Large intestine (tissue), 3 donors: ENCODE results near the gene DNAJC16. TPM values are rescaled to one million over a fixed set of nuclear protein-coding genes. Genes with fewer than 3 reads are reported as not detected.
A peak's percentile ranks its signal among the peaks of the same experiment; 100 is the strongest.

Experiments used
- DNase-seq, 2 donors: peaks; one replicate each; pipeline versions ENCODE4 v3.0.0 to v3.0.0-alpha.2; 2013
- H3K27ac ChIP-seq: one replicate; pipeline ENCODE4 v1.5.1; 2013; ENCODE audit warnings: low read length
- H3K27me3 ChIP-seq: 2 replicates; pipeline ENCODE4 v1.6.1; 2013; ENCODE audit warnings: low read length; ENCODE audit not compliant: control insufficient read depth, insufficient read depth
- H3K36me3 ChIP-seq: 2 replicates; pipeline ENCODE4 v1.6.1; 2013; ENCODE audit warnings: low read length; ENCODE audit not compliant: control insufficient read depth, insufficient read depth
- H3K4me1 ChIP-seq: one replicate; pipeline ENCODE4 v1.6.1; 2013; ENCODE audit warnings: low read length; ENCODE audit not compliant: control insufficient read depth, insufficient read depth
- H3K4me3 ChIP-seq: one replicate; pipeline ENCODE4 v1.5.1; 2013; ENCODE audit warnings: low read length
- H3K9me3 ChIP-seq: one replicate; pipeline ENCODE4 v1.6.1; 2013; ENCODE audit warnings: mild to moderate bottlenecking, low read depth, low read length, moderate library complexity; ENCODE audit not compliant: control insufficient read depth
- WGBS: methylation state at CpG from one replicate; pipeline ENCODE4 v1.1.5; 2013; ENCODE audit warnings: low lambda C conversion rate; ENCODE audit not compliant: insufficient coverage; 5-methylcytosine and 5-hydroxymethylcytosine counted together
- polyA plus RNA-seq: library from polyadenylated mRNA; unstranded; fragments of 120-200 nt; gene quantifications from one replicate; pipeline ENCODE4 v1.2.1, GENCODE V29; 2013

Gene DNAJC16
- polyA plus RNA-seq, 1 donor = 33.0 TPM

DNA sequence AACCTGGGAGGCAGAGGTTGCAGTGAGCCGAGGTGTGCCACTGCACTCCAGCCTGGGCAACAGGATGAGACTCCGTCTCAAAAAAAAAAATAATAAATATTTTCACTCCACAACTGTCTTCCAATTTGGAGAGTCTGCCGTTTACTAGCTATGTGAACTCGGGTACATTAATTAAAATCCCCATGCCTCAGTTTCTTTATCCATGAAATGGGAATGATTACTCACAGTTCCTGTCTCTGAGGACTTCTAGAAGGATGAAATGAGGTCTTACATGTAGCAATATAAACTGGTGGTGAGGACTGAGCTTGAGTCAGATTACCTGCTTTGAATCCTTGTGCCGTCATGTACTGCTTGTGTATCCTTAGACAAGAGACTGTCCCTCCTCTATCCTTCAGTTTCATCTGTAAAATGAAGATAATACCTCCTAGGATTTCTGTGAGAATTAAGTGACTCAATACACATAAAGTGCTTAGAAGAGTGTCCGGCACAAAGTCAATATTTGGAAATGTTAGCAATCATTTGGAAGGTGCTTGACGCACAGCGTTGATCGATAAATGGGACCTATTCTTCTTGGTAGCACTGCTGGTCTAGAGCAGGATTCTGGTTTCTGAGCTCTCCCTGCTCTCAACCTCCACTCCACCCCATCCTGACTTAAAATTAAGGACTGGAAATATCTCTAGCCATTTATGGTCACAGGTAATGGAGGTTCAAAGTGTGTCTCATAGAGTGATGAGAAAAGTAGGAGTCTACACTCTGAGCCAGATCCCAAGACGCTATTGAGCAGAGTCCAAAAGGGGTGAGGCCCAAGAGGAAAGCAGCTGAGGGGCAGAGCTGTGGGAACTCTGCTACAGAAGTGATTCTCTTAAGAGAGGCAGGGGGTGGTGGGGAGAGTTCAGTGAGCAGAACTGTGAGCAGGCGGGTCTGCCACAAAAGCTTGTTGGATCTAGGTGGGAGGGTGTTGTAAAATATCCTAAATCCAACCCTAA is 79.0 kb downstream of the DNAJC16 start:
- DNase-seq = peak; percentile 83 to 93
- H3K4me1 ChIP-seq = peaks cover 28% of the 10 kb centered on the region
- no peak overlapping the region for H3K4me3 ChIP-seq
- H3K36me3 ChIP-seq = no peaks in the 10 kb centered on the region
- WGBS = no CpG with 5 or more reads among the region's 11 CpGs
- H3K9me3 ChIP-seq = peaks cover 12% of the 10 kb centered on the region
- no peaks in the 10 kb centered on the region for H3K27me3 ChIP-seq
- H3K27ac ChIP-seq = peak overlapping the region; percentile 73

DNA sequence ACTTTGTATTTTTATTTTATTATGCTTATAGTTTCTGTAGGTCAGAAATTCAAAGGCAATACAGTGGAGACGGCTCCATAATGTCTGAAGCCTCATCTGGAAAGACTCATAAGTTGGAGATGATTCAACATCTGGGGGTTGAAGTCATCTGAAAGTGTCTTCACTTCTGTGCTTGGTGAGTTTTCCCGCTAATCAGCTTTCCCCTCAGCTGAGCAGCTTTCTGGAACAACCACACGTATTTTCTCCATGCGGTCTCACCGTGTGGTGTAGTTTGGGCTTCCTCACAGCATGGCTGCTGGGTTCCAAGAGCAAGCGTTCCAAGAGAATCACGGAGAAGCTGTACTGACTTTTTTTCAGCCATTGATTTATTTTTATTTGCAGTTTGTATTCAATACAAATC is 83.0 kb downstream of the DNAJC16 start:
- WGBS = 93% methylated on average over 5 of the region's 7 CpGs

DNA sequence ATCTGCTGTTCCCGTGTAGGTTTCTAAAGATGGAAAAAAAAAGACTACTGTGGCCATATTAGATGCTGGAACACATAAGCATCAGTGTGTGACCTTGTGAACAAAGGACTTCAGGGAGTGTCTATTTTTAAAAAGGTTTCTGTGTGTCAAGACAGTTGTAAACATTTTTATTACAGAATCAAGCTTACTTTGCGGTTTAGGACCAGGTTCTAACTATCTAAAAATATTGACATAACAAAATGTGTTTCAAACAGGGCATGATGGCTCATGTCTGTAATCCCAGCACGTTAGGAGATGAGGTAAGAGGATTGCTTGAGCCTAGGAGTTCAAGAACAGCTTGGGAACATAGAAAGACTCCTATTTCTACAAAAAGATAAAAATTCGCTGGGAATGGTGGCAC is 83.5 kb downstream of the DNAJC16 start:
- Histone ChIP-seq H3K4me3 (no peak overlapping the region), H3K27me3 (no peaks in the 10 kb centered on the region), H3K27ac (no peak overlapping the region), H3K9me3 (no peaks in the 10 kb centered on the region), H3K4me1 (peaks cover 10% of the 10 kb centered on the region), H3K36me3 (no peaks in the 10 kb centered on the region)
- WGBS = 40% methylated on average over 1 of the region's 4 CpGs
- no peak for DNase-seq

More for the DNA sequence above, 83.0 kb downstream of the DNAJC16 start:
- peaks cover 1% of the 10 kb centered on the region for H3K9me3 ChIP-seq
- no peaks in the 10 kb centered on the region for H3K27me3 ChIP-seq
- H3K27ac ChIP-seq = no peak overlapping the region
- no peak overlapping the region for H3K4me3 ChIP-seq
- peaks cover 10% of the 10 kb centered on the region for H3K4me1 ChIP-seq
- no peaks in the 10 kb centered on the region for H3K36me3 ChIP-seq
- no peak for DNase-seq

DNA sequence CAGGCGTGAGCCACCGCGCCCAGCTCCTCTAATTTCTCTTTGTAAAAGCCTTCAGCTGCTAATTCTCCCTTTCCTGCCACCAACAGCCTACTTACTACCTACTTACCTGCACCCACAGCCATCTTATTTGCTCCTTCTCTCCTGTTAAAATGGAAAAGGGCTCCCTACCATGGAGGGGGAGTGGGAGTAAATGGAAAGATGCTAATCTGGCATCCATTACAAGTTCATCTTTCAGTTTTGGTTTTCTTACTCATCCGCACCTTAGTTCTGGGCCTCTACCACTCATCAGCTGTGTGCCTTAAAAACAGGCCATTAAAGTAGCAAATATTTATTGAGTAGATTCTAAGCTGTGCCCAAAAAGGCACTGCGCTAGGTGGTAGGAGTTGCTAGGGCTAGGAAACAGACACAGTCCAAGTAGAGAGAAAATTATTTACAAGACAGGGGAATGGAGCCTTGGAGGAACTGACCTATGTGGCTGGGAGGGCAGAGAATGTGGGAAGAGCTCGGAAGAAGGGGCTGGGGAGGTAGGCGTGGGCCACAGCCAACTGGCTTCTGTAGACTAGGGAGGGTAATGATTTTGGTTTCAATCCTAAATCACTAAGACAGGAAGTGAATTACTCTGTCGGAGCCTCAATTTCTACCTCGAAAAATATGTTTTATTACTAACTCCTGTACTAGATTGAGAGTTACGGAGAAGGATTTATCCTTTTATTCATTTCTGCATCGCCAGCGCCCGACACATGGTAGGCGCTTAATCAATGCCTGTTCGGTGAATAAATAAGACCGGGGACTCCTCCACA is 89.9 kb downstream of the DNAJC16 start:
- H3K9me3 ChIP-seq = no peaks in the 10 kb centered on the region
- H3K4me3 ChIP-seq = peak overlapping the region; percentile 48
- peaks cover 26% of the 10 kb centered on the region for H3K4me1 ChIP-seq
- no peak for DNase-seq
- H3K27ac ChIP-seq = peak overlapping the region; percentile 84
- 0% methylated on average over 2 of the region's 16 CpGs for WGBS
- no peaks in the 10 kb centered on the region for H3K27me3 ChIP-seq
- peaks cover 3% of the 10 kb centered on the region for H3K36me3 ChIP-seq

DNA sequence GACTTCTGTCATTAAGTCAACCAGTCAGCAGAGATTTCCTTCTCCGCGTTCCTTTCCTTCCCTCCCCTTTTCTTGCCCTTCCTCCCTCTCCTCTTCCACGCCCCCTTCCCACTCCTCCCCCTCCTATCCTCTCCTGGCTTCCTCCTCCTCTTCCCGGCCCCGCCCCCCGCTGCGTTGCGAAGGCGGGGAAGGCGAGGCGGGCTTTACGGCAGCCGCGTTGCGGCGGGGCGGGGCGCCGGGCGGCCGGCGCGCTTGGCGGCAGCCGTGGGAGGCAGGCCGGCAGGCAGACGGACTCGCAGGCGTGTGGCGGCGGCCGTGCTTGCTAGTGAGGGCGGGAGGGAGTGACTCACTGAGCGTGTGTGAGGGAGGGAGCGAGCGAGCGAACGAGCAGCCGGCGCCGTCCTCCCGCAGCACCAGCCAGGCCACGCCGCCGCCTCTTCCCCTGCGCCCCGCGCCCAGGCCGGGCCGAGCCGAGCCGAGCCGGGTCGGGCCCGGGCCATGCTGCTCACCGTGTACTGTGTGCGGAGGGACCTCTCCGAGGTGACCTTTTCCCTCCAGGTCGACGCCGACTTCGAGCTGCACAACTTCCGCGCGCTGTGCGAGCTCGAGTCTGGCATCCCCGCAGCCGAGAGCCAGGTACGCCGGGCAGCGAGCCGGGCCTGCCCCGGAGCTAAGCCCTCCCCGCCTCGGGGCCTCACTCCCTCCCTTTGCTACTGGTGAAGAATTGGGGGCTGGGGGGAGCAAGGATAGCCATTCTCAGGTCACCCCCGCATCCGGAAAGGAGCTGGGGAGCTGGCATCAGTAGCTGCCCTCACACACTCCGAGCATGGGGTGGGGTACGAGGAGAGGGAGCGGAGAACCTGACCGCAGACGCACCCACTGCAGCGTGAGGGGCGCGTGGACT is 90.8 kb downstream of the DNAJC16 start, which contains the start of gene DDI2:
TSS of gene DDI2 (plus strand) at position 286 of the 904 bp plus-strand sequence. CDS start at position 499, 213 bp downstream.
- peak within 1 kb of the TSS; percentile 99 for H3K27ac ChIP-seq
- no peaks in the 10 kb centered on the region for H3K27me3 ChIP-seq
- H3K4me3 ChIP-seq = peak within 1 kb of the TSS; percentile 98
- WGBS = 0% methylated on average over 2 of the region's 86 CpGs
- peak; percentile 98 to 99 for DNase-seq
- H3K4me1 ChIP-seq = peaks cover 33% of the 10 kb centered on the region
- peaks cover 3% of the 10 kb centered on the region for H3K36me3 ChIP-seq
- H3K9me3 ChIP-seq = no peaks in the 10 kb centered on the region

DNA sequence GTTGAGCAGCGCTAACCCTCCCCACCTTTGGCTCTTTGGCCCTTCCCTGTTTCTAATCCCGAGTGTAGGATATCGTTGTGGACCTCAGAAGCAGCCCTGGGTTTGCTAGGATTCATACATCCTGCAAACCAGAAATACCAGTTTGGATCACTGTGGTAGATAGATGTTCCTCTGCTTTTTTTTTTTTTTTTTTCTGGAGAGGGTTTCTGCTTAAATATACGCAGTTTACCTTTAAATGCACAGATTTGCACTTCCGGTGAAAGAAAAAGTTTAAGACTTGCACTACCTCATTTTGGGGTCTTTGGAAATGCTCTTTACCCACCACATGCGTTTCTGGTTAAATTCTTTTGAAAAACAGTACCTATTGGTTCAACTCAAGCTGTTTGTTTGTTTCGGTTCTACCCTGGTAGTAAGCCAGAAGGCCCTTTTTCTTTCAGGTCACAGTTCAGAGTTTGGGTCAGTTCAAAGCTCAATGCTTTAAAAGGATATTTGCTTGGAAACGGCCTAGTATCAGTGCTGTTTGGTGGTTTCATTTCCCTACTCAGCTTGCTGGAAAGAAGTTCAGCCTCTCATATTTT is 91.5 kb downstream of the DNAJC16 start:
- 0% methylated on average over 2 of the region's 8 CpGs for WGBS
- Histone ChIP-seq H3K27me3 (no peaks in the 10 kb centered on the region), H3K4me3 (peak overlapping the region; percentile 98), H3K4me1 (peaks cover 36% of the 10 kb centered on the region), H3K27ac (peak overlapping the region; percentile 99), H3K36me3 (peaks cover 3% of the 10 kb centered on the region), H3K9me3 (no peaks in the 10 kb centered on the region)
- DNase-seq = peak; percentile 60 to 69

DNA sequence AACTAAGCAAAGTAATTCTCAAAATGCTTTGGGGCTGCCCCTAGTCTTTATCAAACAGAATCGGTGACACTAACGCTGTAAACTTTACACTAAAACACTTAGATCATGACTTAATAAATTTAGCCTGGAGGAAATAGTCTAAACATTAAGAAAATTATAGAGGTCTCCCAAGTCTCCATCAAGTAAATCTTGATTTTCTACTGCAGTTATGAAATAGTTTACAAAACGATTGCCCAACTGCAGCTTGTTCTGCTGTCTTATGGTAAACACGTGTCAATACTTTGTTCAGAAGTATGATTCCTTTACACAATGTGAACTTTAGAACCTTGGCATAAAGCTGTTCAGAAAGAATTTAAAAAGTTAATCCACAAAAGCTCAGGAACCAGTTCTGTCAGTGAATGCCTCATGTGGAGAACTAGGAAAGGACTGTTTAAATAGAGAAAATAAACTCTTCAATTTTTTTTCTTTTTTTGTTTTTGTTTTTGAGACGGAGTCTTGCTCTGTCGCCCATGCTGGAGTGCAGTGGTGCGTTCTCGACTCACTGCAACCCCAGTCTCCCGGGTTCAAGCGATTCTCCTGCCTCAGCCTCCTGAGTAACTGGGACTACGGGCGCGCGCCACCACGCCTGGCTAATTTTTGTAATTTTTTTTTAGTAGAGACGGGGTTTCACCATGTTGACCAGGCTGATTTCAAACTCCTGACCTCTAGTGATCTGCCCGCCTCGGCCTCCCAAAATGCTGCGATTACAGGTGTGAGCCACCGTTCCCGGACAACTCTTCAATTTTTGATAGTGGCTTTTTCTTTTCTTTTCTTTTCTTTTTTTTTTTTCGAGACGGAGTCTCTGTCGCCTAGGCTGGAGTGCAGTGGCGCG is 92.2 kb downstream of the DNAJC16 start:
- no peaks in the 10 kb centered on the region for H3K9me3 ChIP-seq
- no peaks in the 10 kb centered on the region for H3K27me3 ChIP-seq
- DNase-seq = peak; percentile 84 to 91
- peaks cover 36% of the 10 kb centered on the region for H3K4me1 ChIP-seq
- 14% methylated on average over 6 of the region's 26 CpGs for WGBS
- peaks cover 3% of the 10 kb centered on the region for H3K36me3 ChIP-seq
- H3K27ac ChIP-seq = peak overlapping the region; percentile 99
- H3K4me3 ChIP-seq = peak overlapping the region; percentile 98

DNA sequence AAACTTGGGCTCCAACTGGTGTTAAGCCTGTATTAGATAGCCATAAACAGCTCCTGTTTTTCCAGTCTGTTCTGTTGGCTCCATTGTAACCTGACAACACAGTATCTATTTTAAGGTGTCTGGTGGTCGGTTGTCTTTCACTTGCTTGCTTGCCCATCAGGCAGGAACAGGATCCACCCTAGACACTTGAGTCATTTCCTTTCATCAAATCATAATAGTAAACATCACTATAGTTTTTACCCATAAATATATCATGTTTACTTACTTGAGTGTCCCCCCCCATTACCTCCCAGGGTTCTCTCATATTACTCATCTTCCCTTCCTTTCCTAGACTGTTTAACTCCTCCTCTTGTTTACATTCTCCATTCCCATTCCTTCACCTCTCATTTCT is 93.5 kb downstream of the DNAJC16 start:
- Histone ChIP-seq H3K27ac (peak overlapping the region; percentile 99), H3K27me3 (no peaks in the 10 kb centered on the region), H3K36me3 (peaks cover 3% of the 10 kb centered on the region), H3K9me3 (no peaks in the 10 kb centered on the region), H3K4me3 (no peak overlapping the region), H3K4me1 (peaks cover 45% of the 10 kb centered on the region)
- peak in 1 of 2 donors; percentile 34 for DNase-seq
- WGBS = no CpG with 5 or more reads among the region's 1 CpG
